Esophagus squamous epithelium (tissue), 5 donors: Measurements from ENCODE around the gene RTN4RL1. TPM values are rescaled to one million over a fixed set of nuclear protein-coding genes. Genes with fewer than 3 reads are reported as not detected.

Experiments
- DNase-seq: peaks from one replicate; lab custom pipeline; 2025; lab: John Stamatoyannopoulos, UW
- H3K27ac ChIP-seq, 4 donors: fragments of 200-600 bp; sonication (generic); one replicate each; pipeline ENCODE4 v1.5.1; 2016 to 2019; ENCODE audit warnings: mild to moderate bottlenecking in 1 of 4
- H3K27me3 ChIP-seq, 4 donors: fragments of 200-600 bp; sonication (generic); 1 replicate in 3 of 4; 2 replicates in 1 of 4; pipeline versions ENCODE4 v1.5.1 to v1.6.0; 2017 to 2021; ENCODE audit warnings: antibody characterized with exemption in 1 of 4
- H3K36me3 ChIP-seq, 3 donors: fragments of 200-600 bp; sonication (generic); one replicate each; pipeline ENCODE4 v1.5.1; 2016 to 2019
- H3K4me1 ChIP-seq, 3 donors: fragments of 200-600 bp; sonication (generic); one replicate each; pipeline ENCODE4 v1.5.1; 2017 to 2019
- H3K4me3 ChIP-seq, 4 donors: fragments of 200-600 bp; sonication (generic); 1 replicate in 3 of 4; 2 replicates in 1 of 4; pipeline ENCODE4 v1.5.1; 2016 to 2019; ENCODE audit warnings: mild to moderate bottlenecking in 2 of 4, moderate library complexity in 1 of 4
- H3K9me3 ChIP-seq, 3 donors: fragments of 200-600 bp; sonication (generic); one replicate each; pipeline ENCODE4 v1.5.1; 2016 to 2019
- POLR2A ChIP-seq, 4 donors: fragments of 450-650 bp; IDR thresholded peaks; one replicate each; pipeline ENCODE4 v1.6.1; 2017; ENCODE audit warnings: antibody characterized with exemption in 4 of 4, mild to moderate bottlenecking in 4 of 4, moderate library complexity in 3 of 4
- WGBS, 2 donors: methylation state at CpG; one replicate each; pipeline ENCODE4 v1.1.5; 2018; 5-methylcytosine and 5-hydroxymethylcytosine counted together
- intact Hi-C: fragments of 100-400 bp; cut with DNase I; formaldehyde crosslinking; loops from one replicate; pipeline ENCODE4 v1.15.0; 2022
- total RNA-seq, 4 donors: library from RNA; depleted of rRNA; stranded (reverse); fragments of >200 nt; gene quantifications; one replicate each; pipeline ENCODE4 v1.1.0, GENCODE V29; 2016
- TF ChIP-seq, protein P1 (sequence below), 6 experiments: fragments of 450-650 bp in 4 of 6; fragments of 200-600 bp in 2 of 6; sonication (generic) in 2 of 6; IDR thresholded peaks; one replicate each; pipeline ENCODE4 v1.5.1; 2016 to 2019; ENCODE audit warnings: antibody characterized with exemption in 6 of 6, mild to moderate bottlenecking in 4 of 6, moderate library complexity in 4 of 6
- donor health status: DM: yes; HTN: yes; CAD: no.

Gene RTN4RL1
- total RNA-seq, 4 donors from 2014 or later: 1.1 to 4.0 (median 2.0) TPM

DNA sequence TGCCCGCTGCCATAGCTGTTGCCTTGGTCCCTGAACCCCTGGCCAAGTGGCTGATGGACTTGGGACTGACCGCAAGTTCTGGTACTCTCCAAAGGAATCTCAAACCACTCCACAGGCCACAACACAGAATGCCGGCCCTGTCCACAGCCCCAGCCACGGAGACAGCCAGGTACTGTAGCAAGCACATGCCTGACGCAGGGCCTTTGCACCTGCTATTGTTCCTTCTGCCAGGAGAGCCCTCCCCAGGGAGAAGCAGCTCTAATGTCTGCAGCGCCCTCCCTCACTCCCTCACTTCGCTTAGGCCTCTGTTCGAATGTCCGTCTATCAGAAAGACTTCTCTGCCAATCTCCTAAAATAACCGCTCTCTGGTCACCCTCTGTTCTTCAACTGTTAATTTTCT lies 15.4 kb downstream of the RTN4RL1 start:
- no peak overlapping the region for H3K27ac ChIP-seq
- TF ChIP-seq, protein P1, sequence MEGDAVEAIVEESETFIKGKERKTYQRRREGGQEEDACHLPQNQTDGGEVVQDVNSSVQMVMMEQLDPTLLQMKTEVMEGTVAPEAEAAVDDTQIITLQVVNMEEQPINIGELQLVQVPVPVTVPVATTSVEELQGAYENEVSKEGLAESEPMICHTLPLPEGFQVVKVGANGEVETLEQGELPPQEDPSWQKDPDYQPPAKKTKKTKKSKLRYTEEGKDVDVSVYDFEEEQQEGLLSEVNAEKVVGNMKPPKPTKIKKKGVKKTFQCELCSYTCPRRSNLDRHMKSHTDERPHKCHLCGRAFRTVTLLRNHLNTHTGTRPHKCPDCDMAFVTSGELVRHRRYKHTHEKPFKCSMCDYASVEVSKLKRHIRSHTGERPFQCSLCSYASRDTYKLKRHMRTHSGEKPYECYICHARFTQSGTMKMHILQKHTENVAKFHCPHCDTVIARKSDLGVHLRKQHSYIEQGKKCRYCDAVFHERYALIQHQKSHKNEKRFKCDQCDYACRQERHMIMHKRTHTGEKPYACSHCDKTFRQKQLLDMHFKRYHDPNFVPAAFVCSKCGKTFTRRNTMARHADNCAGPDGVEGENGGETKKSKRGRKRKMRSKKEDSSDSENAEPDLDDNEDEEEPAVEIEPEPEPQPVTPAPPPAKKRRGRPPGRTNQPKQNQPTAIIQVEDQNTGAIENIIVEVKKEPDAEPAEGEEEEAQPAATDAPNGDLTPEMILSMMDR (IDR thresholded peaks at IDR 0.05): no peak
- no peak for TF ChIP-seq POLR2A (IDR thresholded peaks at IDR 0.05)
- no peaks in the 10 kb centered on the region for H3K36me3 ChIP-seq
- H3K9me3 ChIP-seq: no peaks in the 10 kb centered on the region
- no peak for DNase-seq
- H3K4me1 ChIP-seq: peaks cover 16 to 40% (median 25%) of the 10 kb centered on the region in 3 donors
- intact Hi-C loops: no loop called here
- 89 to 100% methylated on average over 4 to 7 of the region's 10 CpGs for WGBS, 2 donors
- H3K27me3 ChIP-seq: no peaks in the 10 kb centered on the region
- no peak overlapping the region for H3K4me3 ChIP-seq

DNA sequence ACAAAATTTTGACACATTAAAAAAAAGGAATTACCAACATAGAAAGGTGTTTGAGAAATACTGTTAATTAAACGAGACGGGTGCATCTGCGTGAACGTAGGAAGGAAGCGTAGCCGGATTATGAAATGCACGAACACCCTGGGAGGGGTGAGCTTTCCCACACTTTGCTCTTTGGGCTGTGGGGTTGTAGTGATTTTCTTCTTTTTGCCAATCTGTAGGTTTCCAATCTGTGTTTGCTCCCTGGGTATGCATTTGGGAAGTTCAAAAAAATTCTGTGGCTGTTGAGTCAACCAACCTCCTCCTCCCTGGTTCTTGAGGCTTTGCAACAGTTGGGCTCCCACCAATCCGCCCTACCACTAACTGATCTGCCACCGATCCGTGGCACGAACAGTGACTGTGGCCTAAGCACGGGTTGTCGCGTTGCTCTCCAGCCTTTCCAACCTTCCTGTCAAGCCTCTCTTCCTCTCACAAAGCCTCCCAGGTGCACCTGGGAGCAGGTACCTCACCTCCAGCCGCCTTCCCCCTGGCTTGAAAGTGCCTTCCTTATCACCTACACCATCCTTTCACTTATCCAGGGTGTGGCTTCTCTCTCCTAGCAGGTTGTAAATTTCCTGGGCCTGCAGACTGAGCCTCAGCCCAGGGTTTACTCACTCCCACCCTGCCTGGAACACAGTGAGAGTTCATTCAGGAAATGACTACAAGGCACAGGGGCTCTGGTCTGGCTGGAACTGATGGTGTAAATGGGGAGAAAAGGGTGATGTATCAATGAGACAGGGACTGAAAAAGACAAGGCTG lies 16.6 kb downstream of the RTN4RL1 start:
- no peak for TF ChIP-seq POLR2A (IDR thresholded peaks at IDR 0.05)
- TF ChIP-seq, protein P1 (IDR thresholded peaks at IDR 0.05): no peak
- H3K27ac ChIP-seq: no peak overlapping the region
- no peak for DNase-seq
- H3K9me3 ChIP-seq: no peaks in the 10 kb centered on the region
- H3K36me3 ChIP-seq: no peaks in the 10 kb centered on the region
- H3K4me1 ChIP-seq: peaks cover 16 to 29% (median 22%) of the 10 kb centered on the region in 3 donors
- intact Hi-C loops: no loop called here
- no peaks in the 10 kb centered on the region for H3K27me3 ChIP-seq
- WGBS, 2 donors: 74 to 78% methylated on average over 15 of the region's 15 CpGs
- H3K4me3 ChIP-seq: no peak overlapping the region

GRCh38 chr17:2004435-2004952 lies 20.6 kb downstream of the RTN4RL1 start:
- TF ChIP-seq, protein P1 (IDR thresholded peaks at IDR 0.05): no peak
- no peak for TF ChIP-seq POLR2A (IDR thresholded peaks at IDR 0.05)

GRCh38 chr17:2003525-2003924 lies 21.6 kb downstream of the RTN4RL1 start:
- 85 to 100% methylated on average over 2 to 7 of the region's 13 CpGs for WGBS, 2 donors
- no peak for DNase-seq
- H3K4me3 ChIP-seq: no peak overlapping the region

More at GRCh38 chr17:2004435-2004952, 20.6 kb downstream of the RTN4RL1 start:
- H3K4me3 ChIP-seq: no peak overlapping the region
- intact Hi-C loops: no loop called here
- DNase-seq: no peak
- WGBS, 2 donors: 76 to 83% methylated on average over 10 to 11 of the region's 12 CpGs
- no peaks in the 10 kb centered on the region for H3K9me3 ChIP-seq
- no peak overlapping the region for H3K27ac ChIP-seq
- H3K27me3 ChIP-seq: no peaks in the 10 kb centered on the region
- peaks cover 7 to 23% (median 15%) of the 10 kb centered on the region in 3 donors for H3K4me1 ChIP-seq
- H3K36me3 ChIP-seq: no peaks in the 10 kb centered on the region

More at GRCh38 chr17:2003525-2003924, 21.6 kb downstream of the RTN4RL1 start:
- Histone ChIP-seq H3K9me3 (no peaks in the 10 kb centered on the region), H3K4me1 (peaks cover 14 to 32% (median 25%) of the 10 kb centered on the region in 3 donors), H3K36me3 (no peaks in the 10 kb centered on the region), H3K27me3 (peaks cover 0 to 4% (median 0%) of the 10 kb centered on the region in 4 donors), H3K27ac (peak overlapping the region in 2 of 4 donors; percentile 39 to 60)
- intact Hi-C loops: no loop called here
- TF ChIP-seq, protein P1 (IDR thresholded peaks at IDR 0.05): no peak
- no peak for TF ChIP-seq POLR2A (IDR thresholded peaks at IDR 0.05)
